ENCODE measurements around the gene KIF3B.
"Not testable (repeated sequence)": the region's sequence is repeated elsewhere in the genome, so short reads cannot be mapped to it uniquely, and the experiment has no call there.

Gene KIF3B

DNA sequence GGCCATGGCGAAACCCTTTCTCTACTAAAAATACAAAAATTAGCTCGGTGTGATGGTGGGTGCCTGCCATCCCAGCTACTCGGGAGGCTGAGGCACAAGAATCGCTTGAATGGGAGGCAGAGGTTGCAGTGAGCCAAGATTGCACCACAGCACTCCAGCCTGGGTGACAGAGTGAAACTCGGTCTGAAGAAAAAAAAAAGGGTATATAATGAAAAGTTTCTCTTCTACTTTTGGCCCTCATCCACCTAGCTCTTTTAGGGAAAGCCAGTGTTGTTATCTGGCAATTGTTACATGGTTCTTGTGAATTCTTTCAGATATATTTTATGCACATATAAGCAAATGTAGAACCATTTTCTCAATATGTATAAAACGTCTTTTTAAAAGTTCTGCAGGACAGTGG, 19.0 kb downstream of the KIF3B start:
- DNase-seq (ENCODE audit: low read depth) = no peak

DNA sequence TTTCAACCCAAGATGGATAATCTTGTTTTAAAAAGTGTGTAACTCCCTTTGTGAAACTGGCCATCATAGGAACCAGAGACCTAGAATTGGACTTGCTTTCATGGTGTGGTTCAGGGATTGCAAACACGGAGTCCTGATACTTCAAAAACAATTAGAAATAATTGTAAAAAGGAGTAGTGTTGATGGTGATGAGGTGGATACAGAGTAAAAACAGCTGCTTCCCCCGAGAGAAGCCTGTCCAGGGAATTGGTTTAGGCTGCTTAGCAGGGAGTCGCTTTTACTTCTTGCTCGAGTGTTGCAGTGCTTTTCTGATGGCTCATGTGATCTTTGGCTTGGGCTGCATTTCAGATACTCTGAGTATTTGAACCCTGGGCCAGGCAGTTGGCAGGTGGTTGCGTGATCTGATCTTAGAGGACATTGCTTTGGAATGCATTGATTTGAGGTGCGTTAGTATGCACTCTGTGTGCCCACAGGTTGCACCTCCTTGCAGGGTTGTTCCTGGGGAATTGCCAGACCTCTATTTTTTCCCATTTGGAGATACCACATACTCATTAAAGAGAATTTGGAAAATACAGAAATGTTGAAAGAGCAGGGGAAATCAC, 19.5 kb downstream of the KIF3B start:
- no peak for DNase-seq (ENCODE audit: low read depth)

DNA sequence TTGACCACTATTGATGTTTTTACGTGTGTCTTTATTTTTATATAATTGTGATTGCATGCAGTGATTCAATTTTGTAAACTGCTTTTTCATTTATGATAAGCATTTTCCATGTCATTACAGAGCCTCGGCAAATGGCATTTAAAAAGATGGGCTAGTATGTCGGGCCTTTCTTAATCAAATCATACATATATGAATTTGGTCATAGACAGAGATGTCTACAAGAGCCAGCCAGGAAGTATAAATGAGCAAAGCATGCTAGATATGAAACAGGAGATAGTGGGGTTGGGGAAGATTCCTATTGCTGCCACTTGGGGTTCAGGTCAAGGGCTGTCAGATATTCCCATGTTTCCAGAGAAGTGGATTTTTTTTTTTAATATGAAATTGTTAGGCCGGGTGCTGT, 20.0 kb downstream of the KIF3B start:
- no peak for DNase-seq (ENCODE audit: low read depth)

DNA sequence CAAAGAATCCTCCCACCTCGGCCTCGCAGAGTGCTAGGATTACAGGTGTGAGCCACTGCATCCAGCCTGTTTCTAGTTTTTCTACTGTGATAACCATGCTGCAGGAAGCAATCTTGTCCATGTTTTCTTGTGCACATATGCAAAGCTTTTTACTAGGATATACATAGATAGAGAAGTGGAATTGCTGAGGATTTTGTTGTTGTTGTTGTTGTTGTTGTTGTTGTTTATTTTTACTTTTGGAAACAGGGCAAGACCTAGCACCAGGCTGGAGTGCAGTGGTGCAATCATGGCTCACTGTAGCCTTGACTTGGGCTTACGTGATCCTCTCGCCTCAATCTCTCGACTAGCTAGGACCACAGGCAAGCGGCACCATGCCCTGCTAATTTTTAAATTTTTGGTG, 23.2 kb downstream of the KIF3B start:
- DNase-seq (ENCODE audit: low read depth) = no peak

DNA sequence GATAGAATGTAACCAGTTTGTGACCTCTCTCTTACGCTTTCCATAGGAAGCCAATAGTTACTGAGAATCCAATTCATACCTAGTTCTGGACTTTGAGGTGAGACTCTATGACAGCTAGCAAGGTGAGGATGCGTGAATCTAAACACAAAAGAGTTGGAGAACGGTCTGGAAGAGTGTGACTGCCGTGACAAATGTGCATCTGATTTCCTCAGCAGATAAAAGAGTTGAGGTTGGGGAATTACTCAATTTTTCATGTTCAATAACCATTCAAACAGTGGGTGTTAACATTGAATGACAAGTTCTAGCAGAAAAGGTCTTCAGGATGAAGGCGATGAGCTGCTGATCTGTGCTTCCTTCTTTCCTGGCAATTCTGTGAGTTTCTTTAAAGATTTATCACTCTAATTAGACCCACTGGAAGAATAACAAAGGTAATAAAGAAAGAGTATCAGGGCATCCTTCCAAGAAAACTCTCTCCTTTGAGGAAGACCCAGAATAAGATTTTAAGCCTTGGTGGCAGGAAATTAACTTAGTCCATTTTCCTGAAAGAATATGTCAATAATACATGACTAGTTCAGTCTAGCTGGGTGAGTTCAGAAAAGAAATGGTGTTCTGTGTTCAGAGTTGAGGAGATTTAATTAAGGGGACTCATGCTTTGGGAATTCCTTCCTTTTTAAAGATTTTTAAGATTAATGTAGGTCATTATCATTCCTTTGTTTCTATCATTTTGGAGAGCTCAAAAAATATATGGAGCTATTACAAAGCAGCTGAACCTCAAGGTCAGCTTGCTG, 24.5 kb downstream of the KIF3B start:
- no peak for DNase-seq (ENCODE audit: low read depth)

DNA sequence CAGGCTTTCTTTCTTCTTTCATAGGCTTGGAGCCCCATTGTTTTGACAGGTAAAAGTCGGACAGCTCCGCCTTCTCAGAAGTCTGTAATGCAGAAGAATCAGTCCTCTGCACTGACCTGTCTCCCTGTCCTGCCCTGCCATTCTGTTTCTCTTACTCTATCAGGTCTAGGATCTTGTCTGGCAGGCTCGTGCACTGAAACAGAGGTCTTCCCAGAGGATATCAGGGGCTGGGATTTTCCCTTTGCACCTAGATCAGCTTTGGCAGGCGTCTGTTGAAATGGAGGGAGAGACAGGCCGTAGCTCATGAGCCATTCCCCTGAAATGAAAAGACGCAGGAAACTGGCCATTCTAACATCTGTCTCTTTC, 25.0 kb downstream of the KIF3B start:
- no peak for DNase-seq (ENCODE audit: low read depth)

DNA sequence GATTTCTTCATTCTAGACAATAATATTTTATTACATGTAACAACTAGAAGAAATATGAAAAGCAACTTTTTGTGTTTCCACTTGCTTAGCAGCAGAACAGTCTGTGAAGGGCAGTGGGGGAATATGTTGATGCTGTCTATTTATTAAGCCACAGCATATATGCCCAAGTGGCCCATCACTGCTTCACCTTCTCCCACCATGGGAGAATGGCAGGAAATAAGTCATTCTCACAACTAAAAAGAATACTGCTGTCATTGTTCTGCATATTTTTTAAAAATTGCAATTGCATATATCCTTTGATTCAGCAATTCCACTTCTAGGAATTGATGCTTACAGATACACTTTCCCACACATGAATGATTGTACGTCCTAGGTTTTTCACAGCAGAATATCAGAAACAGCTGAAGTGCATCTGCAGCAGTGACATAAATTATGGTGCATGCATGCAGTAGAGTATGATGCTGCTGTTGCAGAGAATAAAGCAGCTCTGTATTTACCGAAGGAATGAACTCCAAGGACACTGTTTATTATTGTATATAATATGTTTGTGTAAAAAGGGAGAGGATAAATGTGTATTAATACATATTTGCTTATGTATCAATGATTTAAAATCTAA, 26.8 kb downstream of the KIF3B start:
- DNase-seq (ENCODE audit: low read depth) = no peak

DNA sequence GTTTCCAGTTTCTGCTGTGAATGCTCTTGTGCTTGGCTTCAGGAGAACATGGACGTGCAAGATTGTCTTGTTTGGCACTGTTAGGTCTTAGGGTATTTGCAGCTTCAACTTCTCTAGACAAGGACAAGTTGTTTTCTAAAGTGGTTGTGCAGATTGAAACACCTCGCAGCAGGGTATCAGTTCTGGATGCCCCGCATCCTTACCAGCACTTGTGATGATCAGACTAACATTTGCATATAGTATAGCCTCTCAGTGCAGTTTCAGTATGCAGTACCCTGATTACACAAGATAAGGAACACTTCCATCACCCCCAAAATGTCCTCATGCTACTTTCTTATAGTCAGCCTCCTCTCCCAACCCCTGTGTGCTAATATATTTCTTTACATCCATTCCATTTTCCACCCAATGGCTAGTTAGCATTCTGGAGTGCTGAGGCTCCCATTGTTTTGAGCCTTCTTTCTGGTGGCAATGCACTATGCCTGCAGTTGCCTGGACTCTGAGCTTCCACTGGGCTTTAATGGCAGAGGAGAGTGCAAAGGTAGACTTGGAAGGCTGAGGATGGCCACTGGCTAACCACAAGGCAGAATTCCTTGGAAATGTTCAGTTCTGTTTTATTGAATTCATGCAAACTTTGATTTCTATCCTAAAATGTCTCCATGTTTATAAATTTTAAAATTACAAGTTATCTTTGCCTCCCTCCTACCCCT, 35.4 kb downstream of the KIF3B start:
- no peak for DNase-seq (ENCODE audit: low read depth)

DNA sequence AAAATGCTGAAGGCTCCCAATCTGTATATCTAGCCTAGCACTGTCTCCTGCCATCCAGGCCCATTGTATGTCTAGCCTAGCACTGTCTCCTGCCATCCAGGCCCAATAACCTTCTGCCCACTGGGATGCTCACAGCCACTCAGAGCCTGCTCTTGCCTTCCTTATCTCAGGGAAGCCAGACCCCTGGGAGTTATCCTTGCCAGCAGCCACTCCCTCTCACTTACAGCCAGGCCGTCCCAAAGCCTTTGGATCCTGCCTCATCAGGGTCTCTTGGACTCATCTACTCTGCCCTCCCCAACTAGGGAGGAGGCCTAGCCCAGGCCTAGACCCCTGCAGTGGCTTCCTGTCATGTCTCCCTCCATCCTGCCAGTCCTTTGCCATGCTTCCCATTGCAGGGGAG, 37.3 kb downstream of the KIF3B start:
- DNase-seq (ENCODE audit: low read depth) = no peak

DNA sequence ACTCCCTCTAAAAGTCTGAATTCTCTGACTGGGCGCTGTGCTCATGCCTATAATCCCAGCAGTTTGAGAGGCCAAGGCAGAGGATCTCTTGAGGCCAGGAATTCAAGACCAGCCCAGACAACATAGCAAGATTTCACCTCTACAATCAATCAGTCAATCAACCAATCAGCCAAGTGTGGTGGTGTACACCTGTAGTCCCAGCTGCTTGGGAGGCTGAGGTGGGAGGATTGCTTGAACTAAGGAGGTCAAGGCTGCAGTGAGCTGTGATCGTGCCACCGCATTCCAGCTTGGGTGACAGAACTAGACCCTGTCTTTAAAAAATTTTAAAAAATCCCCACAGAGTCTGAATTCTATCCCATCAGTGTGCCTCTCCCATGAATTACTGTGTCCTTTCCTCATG, 37.9 kb downstream of the KIF3B start:
- DNase-seq (ENCODE audit: low read depth) = no peak

DNA sequence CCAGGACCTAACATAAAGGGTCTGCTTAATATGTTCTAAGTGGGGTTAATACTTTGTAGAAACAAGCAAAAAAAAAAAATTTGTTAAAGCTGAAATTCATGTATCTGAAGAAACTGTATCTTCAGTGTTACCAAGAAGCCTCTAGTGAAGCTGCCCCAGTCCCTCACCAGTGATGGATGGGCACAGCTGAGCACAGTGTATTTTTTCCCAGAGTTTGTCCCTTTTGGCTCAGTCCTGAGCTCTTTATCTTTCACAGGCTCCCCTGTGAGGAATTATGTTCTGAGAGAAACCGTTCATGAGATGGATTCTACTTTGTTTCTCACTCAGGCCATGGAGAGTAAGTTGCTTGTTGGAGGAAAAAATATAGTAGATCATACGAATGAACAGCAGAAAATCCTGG, 38.4 kb downstream of the KIF3B start:
- no peak for DNase-seq (ENCODE audit: low read depth)

DNA sequence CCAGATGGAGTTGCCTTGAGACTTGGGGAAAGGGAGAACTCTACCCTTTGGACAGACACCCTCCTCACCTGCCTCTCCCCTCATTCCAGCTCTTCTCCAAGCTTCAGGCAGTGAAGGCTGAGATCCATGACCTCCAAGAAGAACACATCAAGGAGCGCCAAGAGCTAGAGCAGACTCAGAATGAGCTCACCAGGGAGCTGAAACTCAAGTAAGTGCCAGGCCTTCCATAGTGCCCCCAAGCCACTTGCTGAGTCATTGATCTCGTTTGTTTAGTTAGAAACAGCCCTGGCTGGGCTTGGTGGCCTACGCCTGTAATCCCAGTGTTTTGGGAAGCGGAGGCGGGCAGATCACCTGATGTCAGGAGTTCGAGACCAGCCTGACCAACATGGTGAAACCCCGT, 39.2 kb downstream of the KIF3B start:
- DNase-seq (ENCODE audit: low read depth) = no peak

DNA sequence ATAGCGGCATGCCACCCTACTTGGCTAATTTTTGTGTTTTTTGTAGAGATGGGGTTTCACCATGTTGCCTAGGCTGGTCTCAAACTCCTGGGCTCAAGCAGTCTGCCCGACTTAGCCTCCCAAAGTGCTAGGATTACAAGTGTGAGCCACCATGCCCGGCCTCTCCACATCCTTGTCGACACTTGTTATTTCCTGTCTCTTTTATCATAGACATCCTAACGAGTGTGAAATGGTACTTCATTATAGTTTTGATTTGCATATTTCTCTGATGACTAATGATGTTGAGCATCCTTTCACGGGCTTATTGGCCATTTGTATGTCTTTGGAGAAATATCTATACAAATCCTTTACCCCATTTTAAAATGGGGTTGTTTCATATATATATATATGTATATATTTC, 41.6 kb downstream of the KIF3B start:
- DNase-seq (ENCODE audit: low read depth) = no peak

DNA sequence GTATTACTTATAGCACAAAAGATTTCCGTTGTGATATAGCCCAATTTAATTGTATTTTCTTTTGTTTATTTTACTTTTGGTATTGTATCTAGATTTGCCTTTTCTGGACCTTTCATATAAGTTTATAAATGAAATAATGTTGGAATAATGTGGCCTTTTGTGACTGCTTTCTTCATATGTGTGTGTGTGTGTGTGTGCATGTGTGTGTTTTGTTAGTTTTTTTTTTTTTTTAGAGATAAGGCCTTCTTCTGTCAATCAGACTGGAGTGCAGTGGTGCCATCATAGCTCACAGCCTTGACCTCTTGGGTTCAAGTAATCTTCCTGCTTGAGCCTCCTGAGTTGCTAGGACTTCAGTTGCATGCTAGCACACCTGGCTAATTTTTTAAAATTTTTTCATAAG, 42.9 kb downstream of the KIF3B start:
- DNase-seq (ENCODE audit: low read depth) = no peak

DNA sequence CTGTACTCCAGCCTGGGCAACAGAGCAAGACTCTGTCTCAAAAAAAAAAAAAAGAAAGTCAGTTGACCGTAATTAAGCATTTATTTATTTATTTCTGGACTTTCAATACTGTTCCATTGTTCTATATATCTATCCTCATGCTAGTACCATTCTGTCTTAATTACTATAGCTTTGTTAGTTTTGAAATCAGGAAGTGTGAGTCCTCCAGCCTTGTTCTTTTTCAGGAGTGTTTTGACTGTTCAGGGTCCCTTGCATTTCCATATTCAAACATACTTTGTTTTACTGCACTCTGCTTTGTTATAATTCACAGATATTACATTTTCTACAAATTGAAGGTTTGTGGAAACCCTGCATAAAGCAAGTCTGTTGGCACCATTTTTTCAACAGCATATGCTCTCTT, 43.9 kb downstream of the KIF3B start:
- no peak for DNase-seq (ENCODE audit: low read depth)

DNA sequence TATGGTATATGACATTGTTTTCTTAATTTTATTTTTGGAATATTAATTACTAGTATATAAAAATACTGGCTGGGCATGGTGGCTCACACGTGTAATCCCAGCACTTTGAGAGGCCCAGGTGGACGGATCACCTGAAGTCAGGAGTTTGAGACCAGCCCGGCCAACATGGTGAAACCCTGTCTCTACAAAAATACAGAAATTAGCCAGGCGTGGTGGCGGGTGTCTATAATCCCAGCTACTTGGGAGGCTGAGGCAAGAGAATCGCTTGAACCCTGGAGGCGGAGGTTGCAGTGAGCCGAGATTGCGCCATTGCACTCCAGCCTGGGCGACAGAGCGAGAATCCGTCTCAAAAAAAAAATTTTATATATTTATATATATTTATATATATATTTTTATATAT, 44.8 kb downstream of the KIF3B start:
- not testable (repeated sequence) for DNase-seq (ENCODE audit: low read depth)

DNA sequence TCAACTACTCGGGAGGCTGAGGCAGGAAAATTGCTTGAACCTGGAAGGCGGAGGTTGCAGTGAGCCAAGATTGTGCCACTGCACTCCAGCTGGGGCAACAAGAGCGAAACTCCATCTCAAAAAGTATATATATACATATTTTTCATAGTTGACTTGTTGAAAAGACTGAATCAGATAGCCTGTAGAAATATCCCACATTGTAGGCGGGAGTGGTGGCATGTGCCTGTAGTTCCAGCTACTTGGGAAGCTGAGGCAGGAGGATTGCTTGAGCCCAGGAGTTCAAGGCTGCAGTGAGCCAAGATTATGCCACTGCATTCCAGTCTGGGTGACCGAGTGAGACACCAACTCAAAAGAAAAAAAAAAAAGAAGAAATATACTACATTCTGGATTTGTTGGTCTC, 46.3 kb downstream of the KIF3B start:
- DNase-seq (ENCODE audit: low read depth) = not testable (repeated sequence)

DNA sequence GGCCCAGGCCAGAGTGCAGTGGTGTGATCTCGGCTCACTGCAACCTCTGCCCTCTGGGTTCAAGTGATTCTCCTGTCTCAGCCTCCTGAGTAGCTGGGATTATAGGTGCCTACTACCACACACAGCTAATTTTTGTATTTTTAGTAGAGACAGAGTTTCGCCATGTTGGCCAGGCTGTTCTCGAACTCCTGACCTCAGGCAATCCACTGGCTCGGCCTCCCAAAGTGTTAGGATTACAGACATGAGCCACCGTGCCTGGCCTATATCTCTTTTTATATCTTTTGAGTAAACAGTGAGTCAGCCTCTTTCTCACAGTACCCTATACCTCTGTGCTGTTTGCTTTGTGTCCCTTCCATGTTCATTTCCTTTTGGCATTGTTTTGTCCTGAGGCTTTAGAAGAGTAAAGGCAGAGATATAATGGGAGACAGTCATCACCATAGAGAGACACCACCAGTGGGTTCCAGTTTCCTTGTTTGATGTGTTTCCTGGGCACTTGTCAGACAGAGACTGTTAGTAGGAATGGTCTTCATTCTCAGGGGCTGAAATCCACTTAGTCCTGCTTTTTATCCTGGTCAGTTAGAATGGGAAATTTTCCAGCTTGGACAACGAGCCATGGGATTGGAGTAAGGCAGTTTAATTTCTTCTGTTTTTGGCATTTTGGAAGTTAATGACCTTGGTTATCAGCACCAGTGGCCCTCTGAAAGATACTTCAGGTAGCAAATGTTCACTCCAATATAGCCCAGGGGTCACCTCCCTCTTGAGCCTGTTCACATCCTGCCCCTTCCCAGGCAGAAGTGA, 48.5 kb downstream of the KIF3B start:
- peak; percentile 78 for DNase-seq (ENCODE audit: low read depth)

DNA sequence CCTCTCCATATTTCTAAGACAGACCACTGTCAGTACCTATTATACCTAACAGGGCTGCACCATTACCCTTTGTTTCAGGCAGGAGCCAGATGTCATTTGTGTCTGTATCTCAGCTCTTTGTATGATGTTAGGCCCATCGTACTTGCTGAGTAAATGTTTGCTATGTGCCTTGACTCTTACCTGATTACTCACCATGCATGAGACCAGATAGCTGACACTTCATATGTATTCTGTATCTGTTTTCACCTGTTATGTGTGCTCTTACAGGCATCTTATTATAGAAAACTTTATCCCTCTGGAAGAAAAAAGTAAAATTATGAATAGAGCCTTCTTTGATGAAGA, 49.0 kb downstream of the KIF3B start:
- peak; percentile 38 for DNase-seq (ENCODE audit: low read depth)

DNA sequence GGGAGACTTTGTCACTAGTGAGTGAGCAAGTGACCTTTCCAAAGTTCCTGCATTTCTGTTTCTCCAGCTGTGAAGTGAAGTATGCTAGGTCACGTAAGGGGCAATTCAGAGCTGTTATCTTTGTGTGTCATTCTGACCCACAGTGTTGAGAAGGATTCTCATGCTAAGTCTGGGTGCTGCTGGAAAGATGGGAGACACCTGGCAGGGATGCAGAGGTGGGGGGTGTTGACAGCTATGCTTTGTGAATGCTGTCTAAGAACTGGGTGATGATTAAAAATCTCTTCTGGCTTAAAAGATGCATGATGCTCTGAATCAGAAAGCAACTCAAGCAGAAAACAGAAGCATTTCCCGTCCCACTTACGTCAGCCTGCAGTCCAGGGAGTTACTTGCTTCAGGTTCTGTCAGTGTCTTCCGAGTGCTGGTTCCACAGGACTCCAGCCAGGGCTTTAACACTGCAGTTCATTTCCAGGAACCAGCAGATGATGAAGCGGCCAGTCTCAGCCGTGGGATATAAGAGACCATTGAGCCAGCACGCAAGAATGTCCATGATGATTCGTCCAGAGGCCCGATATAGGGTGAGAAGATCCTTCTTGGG, 49.7 kb downstream of the KIF3B start:
- peak; percentile 90 for DNase-seq (ENCODE audit: low read depth)

DNA sequence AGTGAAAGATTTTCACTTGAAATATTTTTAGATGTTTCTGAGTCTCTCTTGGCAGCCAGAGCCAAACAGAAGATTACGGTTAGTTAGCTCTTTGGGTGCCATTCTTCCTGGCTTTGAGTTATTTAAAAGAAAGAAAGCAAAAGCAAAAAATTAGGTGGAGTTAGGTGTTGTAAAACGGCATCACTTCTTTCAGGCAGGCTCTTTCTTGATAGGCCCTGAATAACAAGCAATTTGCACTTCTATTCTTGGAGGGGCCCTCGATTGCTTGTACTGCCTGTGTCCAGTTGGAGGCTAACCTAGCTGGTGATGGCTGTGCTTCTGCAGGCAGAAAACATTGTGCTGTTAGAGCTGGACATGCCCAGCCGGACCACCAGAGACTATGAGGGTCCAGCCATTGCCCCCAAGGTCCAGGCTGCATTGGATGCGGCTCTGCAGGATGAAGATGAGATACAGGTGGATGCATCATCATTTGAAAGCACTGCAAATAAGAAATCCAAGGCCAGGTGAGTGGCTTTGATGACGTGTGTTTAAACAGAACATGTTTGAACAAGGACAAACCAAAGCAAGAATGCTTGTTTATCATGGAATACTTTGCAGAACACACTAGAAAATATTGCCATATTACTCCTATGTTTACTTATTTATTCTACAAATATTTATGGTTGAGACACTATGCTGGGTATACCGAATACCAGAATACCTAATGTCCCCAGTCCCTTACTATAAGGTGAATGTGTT, 52.5 kb downstream of the KIF3B start:
- no peak for DNase-seq (ENCODE audit: low read depth)
